ENCODE results near the gene WWOX. TPM values are rescaled to one million over a fixed set of nuclear protein-coding genes. Genes with fewer than 3 reads are reported as not detected.

WWOX gene
- total RNA-seq, 1 experiment from 2014 or later: 28.3 TPM

DNA sequence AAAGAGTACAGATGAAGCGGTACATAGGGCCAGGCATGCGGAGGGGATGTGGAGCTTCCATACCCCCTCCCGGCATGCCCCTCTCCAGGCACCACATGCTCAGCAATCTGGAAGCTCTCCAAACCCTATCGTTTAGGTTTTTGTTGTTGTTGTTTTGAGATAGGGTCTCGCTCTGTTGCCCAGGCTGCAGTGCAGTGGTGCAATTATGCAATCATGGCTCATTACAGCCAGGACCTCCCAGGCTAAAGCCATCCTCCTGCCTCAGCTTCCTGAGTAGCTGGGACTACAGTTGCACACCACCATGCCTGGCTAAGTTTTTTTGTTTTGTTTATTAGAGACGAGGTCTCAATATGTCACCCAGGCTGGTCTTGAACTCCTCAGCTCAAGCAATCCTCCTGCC lies 50.8 kb downstream of the WWOX start:
- Histone ChIP-seq H3K36me3 (ENCODE audit: low read depth, low read length) (no peaks in the 10 kb centered on the region), H3K79me2 (ENCODE audit: low read length) (no peaks in the 10 kb centered on the region), H3F3A (ENCODE audit: low read length, unreplicated experiment) (no peaks in the 10 kb centered on the region), H2AFZ (ENCODE audit: low read length) (no peak overlapping the region), H3K27me3 (ENCODE audit: low read length) (no peaks in the 10 kb centered on the region), H3K9me3 (ENCODE audit: low read length) (no peaks in the 10 kb centered on the region), H3K9me2 (replicated peaks; ENCODE audit: low read length) (no peaks in the 10 kb centered on the region), H3K4me1 (ENCODE audit: insufficient read depth, low read length) (no peaks in the 10 kb centered on the region), H3K4me3 (ENCODE audit: low read length) (no peak overlapping the region), H3K4me2 (ENCODE audit: low read length) (no peak overlapping the region), H4K20me1 (ENCODE audit: low read length) (no peaks in the 10 kb centered on the region), H3K9ac (ENCODE audit: low read length) (no peak overlapping the region), H3K27ac (ENCODE audit: low read length) (no peak overlapping the region)
- DNase-seq: no peak
- BruUV-seq (replicated peaks): no TSS peak
- ATAC-seq: no peak
- ChIA-PET POLR2A (ENCODE audit: unreplicated experiment) (no interaction called here), CTCF (no interaction called here)
- intact Hi-C loops (cut with micrococcal nuclease): no loop called here
- TF ChIP-seq, protein P1, sequence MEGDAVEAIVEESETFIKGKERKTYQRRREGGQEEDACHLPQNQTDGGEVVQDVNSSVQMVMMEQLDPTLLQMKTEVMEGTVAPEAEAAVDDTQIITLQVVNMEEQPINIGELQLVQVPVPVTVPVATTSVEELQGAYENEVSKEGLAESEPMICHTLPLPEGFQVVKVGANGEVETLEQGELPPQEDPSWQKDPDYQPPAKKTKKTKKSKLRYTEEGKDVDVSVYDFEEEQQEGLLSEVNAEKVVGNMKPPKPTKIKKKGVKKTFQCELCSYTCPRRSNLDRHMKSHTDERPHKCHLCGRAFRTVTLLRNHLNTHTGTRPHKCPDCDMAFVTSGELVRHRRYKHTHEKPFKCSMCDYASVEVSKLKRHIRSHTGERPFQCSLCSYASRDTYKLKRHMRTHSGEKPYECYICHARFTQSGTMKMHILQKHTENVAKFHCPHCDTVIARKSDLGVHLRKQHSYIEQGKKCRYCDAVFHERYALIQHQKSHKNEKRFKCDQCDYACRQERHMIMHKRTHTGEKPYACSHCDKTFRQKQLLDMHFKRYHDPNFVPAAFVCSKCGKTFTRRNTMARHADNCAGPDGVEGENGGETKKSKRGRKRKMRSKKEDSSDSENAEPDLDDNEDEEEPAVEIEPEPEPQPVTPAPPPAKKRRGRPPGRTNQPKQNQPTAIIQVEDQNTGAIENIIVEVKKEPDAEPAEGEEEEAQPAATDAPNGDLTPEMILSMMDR (conservative IDR thresholded peaks at IDR 0.05; ENCODE audit: low read depth, low read length): no peak
- TF ChIP-seq EZH2 (IDR thresholded peaks at IDR 0.05; ENCODE audit: low read length, unreplicated experiment) (no peak), EZH2phosphoT487 (IDR thresholded peaks at IDR 0.05; ENCODE audit: borderline replicate concordance, low read length) (no peak)

DNA sequence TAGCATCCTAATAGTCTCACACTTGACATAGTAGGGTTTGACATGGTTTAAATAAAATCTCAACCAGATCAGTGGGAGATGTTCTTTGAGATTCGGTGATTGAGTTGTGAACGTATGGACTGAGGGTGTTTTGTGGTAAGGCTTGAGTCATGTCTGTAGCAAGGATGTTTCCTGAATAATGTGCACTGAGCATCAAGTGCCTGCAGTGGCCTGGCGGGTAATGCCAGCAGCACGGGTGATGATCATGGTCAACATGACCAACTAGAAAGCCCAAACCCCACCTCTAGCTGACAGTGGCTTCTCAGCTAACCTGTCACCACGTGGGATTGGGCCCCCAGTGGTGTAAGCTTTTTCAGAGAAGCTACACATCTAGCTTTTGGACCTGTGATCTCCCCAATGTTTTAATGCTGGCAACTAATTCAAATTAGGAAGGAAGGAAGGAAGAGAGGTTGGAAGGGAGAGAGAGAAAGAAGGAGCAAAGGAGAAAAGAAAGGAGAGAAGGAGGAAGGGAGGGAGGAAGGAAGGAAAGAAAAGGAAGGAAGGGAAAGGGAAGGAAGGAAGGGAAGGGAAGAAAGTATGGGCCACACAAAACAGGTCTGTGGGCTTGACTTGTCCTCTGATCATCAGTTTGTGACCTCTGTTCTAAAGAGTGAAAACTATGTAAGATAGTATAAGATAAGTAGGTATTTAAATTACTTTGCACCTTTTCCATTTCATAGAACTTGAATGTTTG lies 55.4 kb downstream of the WWOX start:
- Histone ChIP-seq H3K4me3 (ENCODE audit: low read length) (no peak overlapping the region), H3F3A (ENCODE audit: low read length, unreplicated experiment) (no peaks in the 10 kb centered on the region), H3K9me3 (ENCODE audit: low read length) (no peaks in the 10 kb centered on the region), H4K20me1 (ENCODE audit: low read length) (no peaks in the 10 kb centered on the region), H2AFZ (ENCODE audit: low read length) (no peak overlapping the region), H3K36me3 (ENCODE audit: low read depth, low read length) (no peaks in the 10 kb centered on the region), H3K79me2 (ENCODE audit: low read length) (no peaks in the 10 kb centered on the region), H3K9me2 (replicated peaks; ENCODE audit: low read length) (no peaks in the 10 kb centered on the region), H3K4me1 (ENCODE audit: insufficient read depth, low read length) (no peaks in the 10 kb centered on the region), H3K9ac (ENCODE audit: low read length) (no peak overlapping the region), H3K27me3 (ENCODE audit: low read length) (no peaks in the 10 kb centered on the region), H3K27ac (ENCODE audit: low read length) (no peak overlapping the region), H3K4me2 (ENCODE audit: low read length) (no peak overlapping the region)
- CTCF ChIA-PET: no interaction called here
- no peak for DNase-seq
- ATAC-seq: no peak
- BruUV-seq (replicated peaks): no TSS peak
- intact Hi-C loops (cut with micrococcal nuclease): no loop called here
- TF ChIP-seq EZH2phosphoT487 (IDR thresholded peaks at IDR 0.05; ENCODE audit: borderline replicate concordance, low read length) (no peak), EZH2 (IDR thresholded peaks at IDR 0.05; ENCODE audit: low read length, unreplicated experiment) (no peak)
- TF ChIP-seq, protein P1 (conservative IDR thresholded peaks at IDR 0.05; ENCODE audit: low read depth, low read length): no peak
- POLR2A ChIA-PET (ENCODE audit: unreplicated experiment): no interaction called here

DNA sequence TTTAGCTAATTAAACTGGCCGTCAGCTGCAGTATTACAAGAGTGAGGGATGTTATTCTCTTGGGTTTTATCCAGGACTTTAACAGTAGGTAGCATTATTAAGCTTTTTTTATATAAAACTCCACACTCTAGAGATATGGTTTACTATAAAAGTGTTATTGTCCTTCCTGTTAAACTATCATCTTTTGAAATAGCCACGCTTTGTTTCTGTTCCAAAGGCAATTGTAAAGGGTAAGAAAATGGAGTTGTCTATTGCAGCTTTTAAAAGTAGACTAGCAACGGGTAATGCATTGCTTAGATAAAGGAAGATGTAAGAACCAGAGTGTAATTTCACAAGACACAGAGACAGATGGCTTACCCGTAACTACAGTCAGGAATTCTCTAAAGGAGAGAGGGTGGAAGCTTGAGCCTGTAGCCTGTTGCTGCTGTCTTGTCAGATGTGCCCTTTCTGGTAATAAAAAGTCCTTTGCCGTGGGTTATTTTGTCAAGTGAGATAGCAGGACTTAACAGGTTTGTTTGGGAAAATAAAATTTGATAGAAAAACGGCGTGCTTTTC lies 56.4 kb downstream of the WWOX start:
- H3K36me3 ChIP-seq (ENCODE audit: low read depth, low read length): no peaks in the 10 kb centered on the region
- no peak overlapping the region for H2AFZ ChIP-seq (ENCODE audit: low read length)
- DNase-seq (no peak), ATAC-seq (peak; percentile 20)
- H3K4me1 ChIP-seq (ENCODE audit: insufficient read depth, low read length): no peaks in the 10 kb centered on the region
- H3F3A ChIP-seq (ENCODE audit: low read length, unreplicated experiment): no peaks in the 10 kb centered on the region
- H3K27me3 ChIP-seq (ENCODE audit: low read length): no peaks in the 10 kb centered on the region
- POLR2A ChIA-PET (ENCODE audit: unreplicated experiment): no interaction called here
- no peak overlapping the region for H3K27ac ChIP-seq (ENCODE audit: low read length)
- H3K79me2 ChIP-seq (ENCODE audit: low read length): no peaks in the 10 kb centered on the region
- H3K4me2 ChIP-seq (ENCODE audit: low read length): no peak overlapping the region
- intact Hi-C loops (cut with micrococcal nuclease): no loop called here
- no peak for TF ChIP-seq EZH2phosphoT487 (IDR thresholded peaks at IDR 0.05; ENCODE audit: borderline replicate concordance, low read length)
- no peaks in the 10 kb centered on the region for H3K9me3 ChIP-seq (ENCODE audit: low read length)
- H3K9ac ChIP-seq (ENCODE audit: low read length): no peak overlapping the region
- CTCF ChIA-PET: no interaction called here
- no TSS peak for BruUV-seq (replicated peaks)
- H4K20me1 ChIP-seq (ENCODE audit: low read length): no peaks in the 10 kb centered on the region
- H3K9me2 ChIP-seq (replicated peaks; ENCODE audit: low read length): no peaks in the 10 kb centered on the region
- H3K4me3 ChIP-seq (ENCODE audit: low read length): no peak overlapping the region
